ENCODE measurements around the gene MX2.
"Not testable (repeated sequence)": the region's sequence is repeated elsewhere in the genome, so short reads cannot be mapped to it uniquely, and the experiment has no call there.

MX2 gene

GRCh38 chr21:41357546-41357945 is 4.3 kb upstream of the MX2 start:
- H3K27ac ChIP-seq (ENCODE audit: low read length), result no peak overlapping the region
- no peak for TF ChIP-seq CTCF (IDR thresholded peaks at IDR 0.05; ENCODE audit: low read length)
- no peak for TF ChIP-seq EZH2 (optimal IDR thresholded peaks at IDR 0.05; ENCODE audit: low read depth, low read length)
- no peak for TF ChIP-seq EZH2phosphoT487 (IDR thresholded peaks at IDR 0.05; ENCODE audit: low read length)
- no peaks in the 10 kb centered on the region for H3K27me3 ChIP-seq (replicated peaks; ENCODE audit: insufficient read depth, low read length)

GRCh38 chr21:41358193-41359166 is 3.3 kb upstream of the MX2 start:
- Histone ChIP-seq H3K27ac (ENCODE audit: low read length) (no peak overlapping the region), H3K9me3 (replicated peaks; ENCODE audit: insufficient read depth, low read length) (no peaks in the 10 kb centered on the region), H3F3A (ENCODE audit: insufficient read depth, low read length) (peaks cover 17% of the 10 kb centered on the region), H3K4me3 (ENCODE audit: low read length) (no peak overlapping the region), H3K79me2 (ENCODE audit: low read length) (no peaks in the 10 kb centered on the region), H3K9ac (ENCODE audit: low read length) (no peak overlapping the region), H2AFZ (ENCODE audit: low read length) (no peak overlapping the region), H3K4me2 (ENCODE audit: low read depth, low read length) (no peak overlapping the region), H3K36me3 (replicated peaks; ENCODE audit: insufficient read depth, low read length) (no peaks in the 10 kb centered on the region), H4K20me1 (ENCODE audit: insufficient read depth, low read length) (no peaks in the 10 kb centered on the region), H3K4me1 (ENCODE audit: low read length) (peaks cover 19% of the 10 kb centered on the region), H3K9me2 (replicated peaks; ENCODE audit: insufficient read depth, low read length) (no peaks in the 10 kb centered on the region), H3K27me3 (replicated peaks; ENCODE audit: insufficient read depth, low read length) (no peaks in the 10 kb centered on the region)
- no peak for TF ChIP-seq EZH2 (optimal IDR thresholded peaks at IDR 0.05; ENCODE audit: low read depth, low read length)
- TF ChIP-seq EZH2phosphoT487 (IDR thresholded peaks at IDR 0.05; ENCODE audit: low read length), result no peak
- TF ChIP-seq CTCF (IDR thresholded peaks at IDR 0.05; ENCODE audit: low read length), result no peak
- no peak for DNase-seq

More at GRCh38 chr21:41357546-41357945, 4.3 kb upstream of the MX2 start:
- H3K4me2 ChIP-seq (ENCODE audit: low read depth, low read length), result no peak overlapping the region
- no peaks in the 10 kb centered on the region for H3K36me3 ChIP-seq (replicated peaks; ENCODE audit: insufficient read depth, low read length)
- no peak for DNase-seq
- no peaks in the 10 kb centered on the region for H3K79me2 ChIP-seq (ENCODE audit: low read length)
- no peaks in the 10 kb centered on the region for H3K9me2 ChIP-seq (replicated peaks; ENCODE audit: insufficient read depth, low read length)
- H3K9me3 ChIP-seq (replicated peaks; ENCODE audit: insufficient read depth, low read length), result no peaks in the 10 kb centered on the region
- no peak overlapping the region for H3K4me3 ChIP-seq (ENCODE audit: low read length)
- H3K4me1 ChIP-seq (ENCODE audit: low read length), result peaks cover 19% of the 10 kb centered on the region
- no peak overlapping the region for H2AFZ ChIP-seq (ENCODE audit: low read length)
- H3K9ac ChIP-seq (ENCODE audit: low read length), result no peak overlapping the region
- no peaks in the 10 kb centered on the region for H4K20me1 ChIP-seq (ENCODE audit: insufficient read depth, low read length)
- H3F3A ChIP-seq (ENCODE audit: insufficient read depth, low read length), result peaks cover 13% of the 10 kb centered on the region

- no peaks in the 10 kb centered on the region for H3K9me2 ChIP-seq (replicated peaks; ENCODE audit: insufficient read depth, low read length)
- H3K9ac ChIP-seq (ENCODE audit: low read length), result no peak overlapping the region
- H4K20me1 ChIP-seq (ENCODE audit: insufficient read depth, low read length), result no peaks in the 10 kb centered on the region
- peaks cover 19% of the 10 kb centered on the region for H3K4me1 ChIP-seq (ENCODE audit: low read length)
- no peak overlapping the region for H3K4me3 ChIP-seq (ENCODE audit: low read length)
- H3K36me3 ChIP-seq (replicated peaks; ENCODE audit: insufficient read depth, low read length), result no peaks in the 10 kb centered on the region
- TF ChIP-seq CTCF (IDR thresholded peaks at IDR 0.05; ENCODE audit: low read length) (no peak), EZH2 (optimal IDR thresholded peaks at IDR 0.05; ENCODE audit: low read depth, low read length) (no peak), EZH2phosphoT487 (IDR thresholded peaks at IDR 0.05; ENCODE audit: low read length) (no peak)
- no peak overlapping the region for H3K27ac ChIP-seq (ENCODE audit: low read length)
- DNase-seq, result no peak
- H3K79me2 ChIP-seq (ENCODE audit: low read length), result no peaks in the 10 kb centered on the region
- H3K27me3 ChIP-seq (replicated peaks; ENCODE audit: insufficient read depth, low read length), result no peaks in the 10 kb centered on the region
- H3F3A ChIP-seq (ENCODE audit: insufficient read depth, low read length), result peaks cover 17% of the 10 kb centered on the region
- H2AFZ ChIP-seq (ENCODE audit: low read length), result no peak overlapping the region
- no peak overlapping the region for H3K4me2 ChIP-seq (ENCODE audit: low read depth, low read length)
- no peaks in the 10 kb centered on the region for H3K9me3 ChIP-seq (replicated peaks; ENCODE audit: insufficient read depth, low read length)
These were observed 2.5 kb upstream of the MX2 start for GRCh38 chr21:41359286-41359685.

- H2AFZ ChIP-seq (ENCODE audit: low read length); H3K79me2 ChIP-seq (ENCODE audit: low read length); H3K9ac ChIP-seq (ENCODE audit: low read length); H3K9me3 ChIP-seq (replicated peaks; ENCODE audit: insufficient read depth, low read length); H3K4me3 ChIP-seq (ENCODE audit: low read length); H3K36me3 ChIP-seq (replicated peaks; ENCODE audit: insufficient read depth, low read length); H3K4me2 ChIP-seq (ENCODE audit: low read depth, low read length); H4K20me1 ChIP-seq (ENCODE audit: insufficient read depth, low read length); DNase-seq; H3K27ac ChIP-seq (ENCODE audit: low read length); H3K27me3 ChIP-seq (replicated peaks; ENCODE audit: insufficient read depth, low read length); H3K9me2 ChIP-seq (replicated peaks; ENCODE audit: insufficient read depth, low read length): not testable (repeated sequence)
- Histone ChIP-seq H3F3A (ENCODE audit: insufficient read depth, low read length) (peaks cover 17% of the 10 kb centered on the region), H3K4me1 (ENCODE audit: low read length) (peaks cover 19% of the 10 kb centered on the region)
These were observed 2.1 kb upstream of the MX2 start for GRCh38 chr21:41359754-41360071.

Measured in MM.1S (cell line).